Fibroblast of villous mesenchyme (primary cell): ENCODE results near the gene HNRNPL. TPM values are rescaled to one million over a fixed set of nuclear protein-coding genes. Genes with fewer than 3 reads are reported as not detected.
"Not testable (repeated sequence)": the region's sequence is repeated elsewhere in the genome, so short reads cannot be mapped to it uniquely, and the experiment has no call there.

Experiments
- DNase-seq: peaks from one replicate; pipeline ENCODE4 v3.0.0-alpha.2; 2010; ENCODE audit warnings: low read depth
- H3K4me3 ChIP-seq: 2 replicates; pipeline ENCODE4 v1.5.1; 2011; ENCODE audit warnings: low read depth, mild to moderate bottlenecking, low read length
- CTCF ChIP-seq: IDR thresholded peaks from 2 replicates; pipeline ENCODE4 v1.5.1; 2012; ENCODE audit warnings: low read depth, mild to moderate bottlenecking, low read length; ENCODE audit not compliant: insufficient read depth
- total RNA-seq: library from RNA; depleted of rRNA; stranded (reverse); fragments of >200 nt; gene quantifications from 2 replicates; pipeline ENCODE4 v1.2.3, GENCODE V29; 2012

The HNRNPL gene
- total RNA-seq, 1 donor: 268 TPM

GRCh38 chr19:38879400-38879751 lies 29.6 kb upstream of the HNRNPL start:
- DNase-seq: no peak
- H3K4me3 ChIP-seq: no peak overlapping the region
- TF ChIP-seq CTCF: no peak

GRCh38 chr19:38878575-38879399 lies 29.0 kb upstream of the HNRNPL start:
- H3K4me3 ChIP-seq: no peak overlapping the region
- no peak for TF ChIP-seq CTCF
- DNase-seq: no peak

GRCh38 chr19:38877781-38878574 lies 28.2 kb upstream of the HNRNPL start, which contains the start of gene RINL:
Gene RINL (minus strand): TSS chr19:38878275. CDS start chr19:38876742, 1,533 bp downstream.
- TF ChIP-seq CTCF: no peak
- no peak for DNase-seq
- H3K4me3 ChIP-seq: no peak within 1 kb of the TSS

GRCh38 chr19:38875656-38876395 lies 26.0 kb upstream of the HNRNPL start:
- no peak overlapping the region for H3K4me3 ChIP-seq
- no peak for TF ChIP-seq CTCF
- no peak for DNase-seq

GRCh38 chr19:38873400-38873799 lies 23.6 kb upstream of the HNRNPL start:
- not testable (repeated sequence) for H3K4me3 ChIP-seq, DNase-seq

GRCh38 chr19:38870612-38871011 lies 20.8 kb upstream of the HNRNPL start:
- no peak overlapping the region for H3K4me3 ChIP-seq
- DNase-seq: no peak
- no peak for TF ChIP-seq CTCF
